ENCODE results near the gene DCAF5.
A peak's percentile ranks its signal among the peaks of the same experiment; 100 is the strongest.

Gene DCAF5

DNA sequence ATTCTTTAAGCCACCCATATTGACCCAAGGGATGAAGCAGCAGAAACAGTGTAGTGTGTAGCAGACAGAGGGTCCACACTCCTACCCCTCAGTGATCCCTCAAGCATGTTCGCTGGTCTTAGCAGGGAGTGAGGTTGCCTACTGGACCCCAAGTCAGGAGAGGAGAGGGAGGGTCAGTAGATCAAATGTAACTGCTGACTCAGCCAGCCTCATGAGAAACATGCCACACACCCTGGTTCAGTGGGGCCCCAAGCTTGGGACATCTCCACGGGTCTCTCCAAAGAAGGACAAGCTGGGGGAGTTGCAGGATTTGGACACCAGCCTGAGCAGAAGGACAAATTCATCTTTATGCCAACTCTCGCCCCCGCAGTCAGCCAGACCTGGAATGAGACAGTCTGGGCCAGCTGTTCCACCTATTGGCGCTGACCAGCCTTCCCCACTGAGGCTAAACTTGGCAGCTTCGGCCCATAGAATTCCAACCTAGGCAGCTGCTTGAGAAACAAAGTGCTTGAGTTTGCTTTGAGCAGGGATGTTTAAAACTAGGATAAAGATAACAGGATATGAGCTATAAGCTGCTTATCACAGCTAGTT lies 107.9 kb downstream of the DCAF5 start:
- no peaks in the 10 kb centered on the region for H3K27me3 ChIP-seq
- H3K9me3 ChIP-seq = no peaks in the 10 kb centered on the region
- H3K36me3 ChIP-seq = no peaks in the 10 kb centered on the region
- TF ChIP-seq, protein P1, sequence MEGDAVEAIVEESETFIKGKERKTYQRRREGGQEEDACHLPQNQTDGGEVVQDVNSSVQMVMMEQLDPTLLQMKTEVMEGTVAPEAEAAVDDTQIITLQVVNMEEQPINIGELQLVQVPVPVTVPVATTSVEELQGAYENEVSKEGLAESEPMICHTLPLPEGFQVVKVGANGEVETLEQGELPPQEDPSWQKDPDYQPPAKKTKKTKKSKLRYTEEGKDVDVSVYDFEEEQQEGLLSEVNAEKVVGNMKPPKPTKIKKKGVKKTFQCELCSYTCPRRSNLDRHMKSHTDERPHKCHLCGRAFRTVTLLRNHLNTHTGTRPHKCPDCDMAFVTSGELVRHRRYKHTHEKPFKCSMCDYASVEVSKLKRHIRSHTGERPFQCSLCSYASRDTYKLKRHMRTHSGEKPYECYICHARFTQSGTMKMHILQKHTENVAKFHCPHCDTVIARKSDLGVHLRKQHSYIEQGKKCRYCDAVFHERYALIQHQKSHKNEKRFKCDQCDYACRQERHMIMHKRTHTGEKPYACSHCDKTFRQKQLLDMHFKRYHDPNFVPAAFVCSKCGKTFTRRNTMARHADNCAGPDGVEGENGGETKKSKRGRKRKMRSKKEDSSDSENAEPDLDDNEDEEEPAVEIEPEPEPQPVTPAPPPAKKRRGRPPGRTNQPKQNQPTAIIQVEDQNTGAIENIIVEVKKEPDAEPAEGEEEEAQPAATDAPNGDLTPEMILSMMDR (IDR thresholded peaks at IDR 0.05) = no peak
- H3K4me1 ChIP-seq (ENCODE audit: control insufficient read depth in 1 of 2, insufficient read depth in 1 of 2, low read depth in 1 of 2, low read length in 1 of 2) = peaks cover 85 to 86% of the 10 kb centered on the region in 2 experiments
- H3K27ac ChIP-seq = peak overlapping the region; percentile 91
- H3K4me3 ChIP-seq (ENCODE audit: low read depth in 1 of 2, low read length in 1 of 2) = no peak overlapping the region

DNA sequence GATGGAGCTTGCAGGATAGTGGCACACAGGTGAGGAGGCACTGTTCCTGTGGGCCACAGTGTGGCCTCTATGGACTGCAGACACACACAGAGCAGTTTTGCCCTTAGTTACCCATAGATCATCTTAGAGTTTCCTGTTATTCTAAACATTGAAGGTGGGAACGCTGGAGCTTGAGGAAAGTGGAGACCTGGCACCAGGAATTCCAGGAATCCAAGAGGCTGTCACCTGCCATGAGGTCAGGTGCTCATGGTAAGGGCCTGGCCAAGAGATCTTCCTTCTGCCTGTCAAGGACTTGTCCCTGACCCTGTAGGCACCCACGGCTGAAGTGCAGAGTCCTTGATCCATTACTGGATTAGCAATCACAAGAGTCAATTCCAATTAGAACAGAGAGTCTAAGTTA lies 108.6 kb downstream of the DCAF5 start:
- TF ChIP-seq, protein P1 (IDR thresholded peaks at IDR 0.05) = no peak
- Histone ChIP-seq H3K36me3 (no peaks in the 10 kb centered on the region), H3K9me3 (no peaks in the 10 kb centered on the region), H3K27me3 (no peaks in the 10 kb centered on the region), H3K4me3 (ENCODE audit: low read depth in 1 of 2, low read length in 1 of 2) (peak overlapping the region in 1 of 2 experiments; percentile 53), H3K4me1 (ENCODE audit: control insufficient read depth in 1 of 2, insufficient read depth in 1 of 2, low read depth in 1 of 2, low read length in 1 of 2) (peaks cover 78 to 79% of the 10 kb centered on the region in 2 experiments), H3K27ac (peak overlapping the region; percentile 91)

DNA sequence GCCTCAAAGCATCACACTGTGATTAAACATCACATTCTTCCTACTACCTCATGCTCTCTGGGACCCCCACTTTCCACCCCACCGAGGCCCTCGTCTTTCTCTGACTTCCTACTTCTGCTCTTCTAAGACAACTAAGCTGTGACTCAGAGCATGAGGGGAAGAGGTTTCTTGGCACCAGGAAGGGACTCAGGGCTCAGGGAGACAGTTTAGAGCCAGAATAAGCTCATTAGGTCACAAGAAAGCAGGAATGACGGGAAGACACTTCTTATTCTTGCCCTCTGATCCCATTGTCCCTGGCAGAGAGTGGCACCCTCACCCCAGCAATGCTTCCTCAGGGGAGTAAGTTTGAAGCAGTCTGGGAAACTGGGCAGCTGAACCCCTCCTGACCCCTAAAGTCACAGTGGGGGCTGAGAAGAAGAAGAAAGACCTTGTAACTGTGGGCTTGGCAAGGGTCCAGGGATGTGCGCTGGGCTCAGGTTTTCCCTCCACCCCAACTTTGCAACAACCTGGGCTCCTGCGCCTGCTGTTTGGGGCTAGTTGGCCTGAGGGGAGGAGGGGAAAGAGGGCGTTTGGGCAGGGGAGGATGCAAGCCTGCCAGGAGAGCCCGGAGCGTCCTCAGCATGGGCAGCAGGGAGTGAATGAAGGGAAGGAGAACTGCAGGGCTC lies 109.2 kb downstream of the DCAF5 start:
- TF ChIP-seq, protein P1 (IDR thresholded peaks at IDR 0.05) = no peak
- H3K4me3 ChIP-seq (ENCODE audit: low read depth in 1 of 2, low read length in 1 of 2) = peak overlapping the region; percentile 50 to 53
- H3K4me1 ChIP-seq (ENCODE audit: control insufficient read depth in 1 of 2, insufficient read depth in 1 of 2, low read depth in 1 of 2, low read length in 1 of 2) = peaks cover 73 to 75% of the 10 kb centered on the region in 2 experiments

DNA sequence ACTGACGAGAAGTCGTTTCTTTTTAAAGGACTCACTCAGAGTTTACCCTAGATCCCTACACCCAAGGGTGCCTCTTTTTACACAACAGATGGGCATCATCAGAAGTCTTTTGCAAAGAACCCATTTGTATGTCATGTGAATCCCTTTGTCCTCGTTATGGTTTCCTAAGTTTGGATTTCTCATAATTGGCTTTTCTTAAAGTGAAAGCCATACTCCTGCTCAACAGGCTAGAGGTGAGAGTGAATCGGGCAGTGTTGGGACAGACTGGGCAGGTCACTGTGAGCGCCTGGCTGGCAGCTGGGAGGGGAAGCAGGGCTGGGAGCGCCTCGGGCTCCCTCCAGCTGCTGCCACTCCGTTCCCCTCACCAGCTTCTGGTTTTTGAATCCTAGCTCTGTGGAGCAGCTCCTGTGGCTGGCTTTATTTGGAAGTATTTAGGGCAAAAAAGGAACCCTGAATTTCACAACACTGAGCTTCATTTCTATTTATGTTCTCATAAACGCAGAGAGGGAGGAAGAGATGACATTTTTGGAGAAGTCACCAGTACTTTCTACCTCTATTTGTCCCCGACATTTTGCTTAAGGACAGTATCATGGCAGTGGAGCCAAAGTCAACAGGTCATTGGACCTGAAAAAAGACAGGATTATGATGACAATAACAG lies 110.0 kb downstream of the DCAF5 start:
- H3K27ac ChIP-seq = peak overlapping the region; percentile 91
- H3K4me1 ChIP-seq (ENCODE audit: control insufficient read depth in 1 of 2, insufficient read depth in 1 of 2, low read depth in 1 of 2, low read length in 1 of 2) = peaks cover 65 to 67% of the 10 kb centered on the region in 2 experiments
- H3K36me3 ChIP-seq = no peaks in the 10 kb centered on the region
- TF ChIP-seq, protein P1 (IDR thresholded peaks at IDR 0.05) = no peak
- no peaks in the 10 kb centered on the region for H3K27me3 ChIP-seq
- H3K4me3 ChIP-seq (ENCODE audit: low read depth in 1 of 2, low read length in 1 of 2) = peak overlapping the region; percentile 50 to 53
- no peaks in the 10 kb centered on the region for H3K9me3 ChIP-seq

More for the DNA sequence above, 109.2 kb downstream of the DCAF5 start:
- H3K36me3 ChIP-seq = no peaks in the 10 kb centered on the region
- H3K27me3 ChIP-seq = no peaks in the 10 kb centered on the region
- H3K9me3 ChIP-seq = no peaks in the 10 kb centered on the region
- H3K27ac ChIP-seq = peak overlapping the region; percentile 91

DNA sequence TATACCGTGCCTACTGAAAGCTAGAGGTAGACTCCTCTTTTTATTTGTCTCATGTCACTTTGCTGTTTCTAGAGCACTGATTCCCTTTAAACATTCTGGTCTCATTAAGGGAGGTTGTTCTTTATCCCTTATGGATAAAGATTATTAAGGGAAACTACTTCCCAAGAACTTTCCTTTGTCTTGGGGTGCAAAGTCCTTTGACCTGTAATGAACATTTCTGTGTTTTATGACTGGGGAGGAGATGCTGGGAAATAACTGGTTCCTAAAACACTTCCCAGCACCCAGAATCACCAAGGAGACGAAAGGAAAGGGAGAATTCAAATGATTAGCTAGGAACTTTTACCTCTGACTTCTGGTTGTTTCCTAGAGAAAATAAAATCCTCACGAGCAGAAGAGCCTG lies 110.6 kb downstream of the DCAF5 start:
- Histone ChIP-seq H3K4me1 (ENCODE audit: control insufficient read depth in 1 of 2, insufficient read depth in 1 of 2, low read depth in 1 of 2, low read length in 1 of 2) (peaks cover 59 to 61% of the 10 kb centered on the region in 2 experiments), H3K9me3 (no peaks in the 10 kb centered on the region), H3K27me3 (no peaks in the 10 kb centered on the region), H3K4me3 (ENCODE audit: low read depth in 1 of 2, low read length in 1 of 2) (peak overlapping the region; percentile 50 to 53), H3K27ac (peak overlapping the region; percentile 91), H3K36me3 (no peaks in the 10 kb centered on the region)
- TF ChIP-seq, protein P1 (IDR thresholded peaks at IDR 0.05) = no peak

Measured in neutrophil (primary cell).